DND-41 (cell line): Measurements from ENCODE around the gene AK5.

Source experiments
- ATAC-seq: fragments of 200-7000 bp; cut with Tn5 transposase; 3 replicates; pipeline ENCODE4 v1.9.1; 2021; ENCODE audit warnings: low read depth; ENCODE audit not compliant: insufficient read depth
- DNase-seq: peaks from one replicate; pipeline ENCODE4 v3.0.0-alpha.2; 2020
- H2AFZ ChIP-seq: 2 replicates; pipeline ENCODE4 v1.6.0; 2012; ENCODE audit warnings: low read depth, low read length
- H3K27ac ChIP-seq: 2 replicates; pipeline ENCODE4 v1.5.1; 2012; ENCODE audit warnings: low read length, inconsistent platforms
- H3K27me3 ChIP-seq: fragments of 200-600 bp; sonication (generic); 2 replicates; pipeline ENCODE4 v1.6.0; 2012; ENCODE audit warnings: low read length, mild to moderate bottlenecking, inconsistent platforms; ENCODE audit not compliant: insufficient read depth, poor library complexity
- H3K36me3 ChIP-seq: 2 replicates; pipeline ENCODE4 v1.5.1; 2012; ENCODE audit warnings: low read length, inconsistent platforms; ENCODE audit not compliant: insufficient read depth
- H3K4me1 ChIP-seq: 2 replicates; pipeline ENCODE4 v1.5.1; 2012; ENCODE audit warnings: mild to moderate bottlenecking, low read length; ENCODE audit not compliant: insufficient read depth
- H3K4me2 ChIP-seq: 2 replicates; pipeline ENCODE4 v1.6.0; 2012; ENCODE audit warnings: mild to moderate bottlenecking, moderate library complexity, low read length, inconsistent platforms; ENCODE audit not compliant: insufficient read depth
- H3K4me3 ChIP-seq, 2 experiments: fragments of 200-600 bp in 1 of 2; shearing (Covaris generic) in 1 of 2; 2 replicates each; pipeline ENCODE4 v1.5.1; 2012 to 2016; ENCODE audit warnings: inconsistent platforms in 2 of 2, low read length in 2 of 2, mild to moderate bottlenecking in 2 of 2, low read depth in 1 of 2, moderate library complexity in 1 of 2
- H3K79me2 ChIP-seq: 2 replicates; pipeline ENCODE4 v1.6.0; 2012; ENCODE audit warnings: low read length, inconsistent platforms; ENCODE audit not compliant: insufficient read depth
- H3K9ac ChIP-seq: 2 replicates; pipeline ENCODE4 v1.6.0; 2012; ENCODE audit warnings: low read depth, mild to moderate bottlenecking, inconsistent platforms, low read length, moderate library complexity
- H3K9me3 ChIP-seq: 2 replicates; pipeline ENCODE4 v1.5.1; 2012; ENCODE audit warnings: low read length, moderate library complexity, mild to moderate bottlenecking, inconsistent platforms; ENCODE audit not compliant: insufficient read depth, severe bottlenecking
- H4K20me1 ChIP-seq: 2 replicates; pipeline ENCODE4 v1.6.0; 2012; ENCODE audit warnings: low read length; ENCODE audit not compliant: insufficient read depth
- CTCF ChIP-seq: IDR thresholded peaks from 2 replicates; pipeline ENCODE4 v1.5.1; 2012; ENCODE audit warnings: borderline replicate concordance, low read length, moderate library complexity, mild to moderate bottlenecking; ENCODE audit not compliant: poor library complexity, severe bottlenecking; ENCODE audit errors: extremely low read depth
- EZH2 ChIP-seq: IDR thresholded peaks from 3 replicates; pipeline ENCODE4 v1.6.1; 2012; ENCODE audit warnings: borderline replicate concordance, low read depth, mild to moderate bottlenecking, moderate library complexity, low read length, inconsistent platforms; ENCODE audit not compliant: severe bottlenecking

AK5 gene

GRCh38 chr1:77594366-77595112 lies 312.7 kb downstream of the AK5 start:
- Histone ChIP-seq H4K20me1 (no peaks in the 10 kb centered on the region), H3K4me2 (no peak overlapping the region), H2AFZ (no peak overlapping the region), H3K4me1 (no peaks in the 10 kb centered on the region), H3K36me3 (peaks cover 19% of the 10 kb centered on the region; the same call in 1 of the 2 replicates), H3K9ac (no peak overlapping the region), H3K4me3 (no peak overlapping the region), H3K27ac (no peak overlapping the region), H3K9me3 (no peaks in the 10 kb centered on the region), H3K27me3 (no peaks in the 10 kb centered on the region), H3K79me2 (0 out of 2 replicates have a peak, but pooled peaks cover 10% of the 10 kb centered on the region)
- ATAC-seq = no peak
- TF ChIP-seq CTCF (no peak), EZH2 (no peak)
- DNase-seq = no peak

- H3K27ac ChIP-seq = no peak overlapping the region
- no peaks in the 10 kb centered on the region for H3K4me1 ChIP-seq
- peaks cover 19% of the 10 kb centered on the region; the same call in 1 of the 2 replicates for H3K36me3 ChIP-seq
- no peak overlapping the region for H3K4me2 ChIP-seq
- H3K27me3 ChIP-seq = no peaks in the 10 kb centered on the region
- TF ChIP-seq CTCF = no peak
- no peaks in the 10 kb centered on the region for H3K9me3 ChIP-seq
- H2AFZ ChIP-seq = no peak overlapping the region
- H3K79me2 ChIP-seq = 0 out of 2 replicates have a peak, but pooled peaks cover 5% of the 10 kb centered on the region
- H4K20me1 ChIP-seq = no peaks in the 10 kb centered on the region
- ATAC-seq = no peak
- no peak for DNase-seq
- H3K9ac ChIP-seq = no peak overlapping the region
- H3K4me3 ChIP-seq = no peak overlapping the region
Measured at GRCh38 chr1:77597310-77597709, 315.5 kb downstream of the AK5 start.

GRCh38 chr1:77605246-77606026 lies 323.6 kb downstream of the AK5 start:
- Histone ChIP-seq H3K9ac (no peak overlapping the region), H3K9me3 (peaks cover 15% of the 10 kb centered on the region), H3K4me2 (no peak overlapping the region), H4K20me1 (peaks cover 4% of the 10 kb centered on the region; the same call in 1 of the 2 replicates), H3K27me3 (no peaks in the 10 kb centered on the region), H3K79me2 (peaks cover 9% of the 10 kb centered on the region), H3K36me3 (peaks cover 15% of the 10 kb centered on the region; the same call in 1 of the 2 replicates), H3K27ac (no peak overlapping the region), H3K4me3 (no peak overlapping the region), H3K4me1 (no peaks in the 10 kb centered on the region), H2AFZ (no peak overlapping the region)
- no peak for TF ChIP-seq CTCF
- TF ChIP-seq EZH2 = no peak
- DNase-seq = peak; percentile 21
- peak; percentile 55; the same call in 1 of the 3 replicates for ATAC-seq
